Suprapubic skin (tissue), 4 donors: Measurements from ENCODE around the gene ARHGAP27.
"Not testable (repeated sequence)": the region's sequence is repeated elsewhere in the genome, so short reads cannot be mapped to it uniquely, and the experiment has no call there.

Experiments
- CTCF ChIP-seq, 2 donors: fragments of 200-600 bp in 1 of 2; fragments of 450-650 bp in 1 of 2; sonication (generic) in 1 of 2; IDR thresholded peaks; one replicate each; pipeline ENCODE4 v1.5.1; 2016 to 2019; ENCODE audit warnings: antibody characterized with exemption in 2 of 2, mild to moderate bottlenecking in 1 of 2, moderate library complexity in 1 of 2
- EP300 ChIP-seq: sonication (generic); formaldehyde crosslinking; IDR thresholded peaks from one replicate; pipeline ENCODE4 v1.6.1; 2017; ENCODE audit warnings: antibody characterized with exemption
- POLR2A ChIP-seq, 2 donors: fragments of 450-650 bp; IDR thresholded peaks; one replicate each; pipeline ENCODE4 v1.6.1; 2017; ENCODE audit warnings: antibody characterized with exemption in 2 of 2, mild to moderate bottlenecking in 2 of 2, moderate library complexity in 2 of 2
- POLR2AphosphoS5 ChIP-seq, 3 donors: sonication (generic); formaldehyde crosslinking; IDR thresholded peaks; one replicate each; pipeline ENCODE4 v1.6.1; 2017; ENCODE audit warnings: antibody characterized with exemption in 3 of 3

GRCh38 chr17:45472249-45472648 lies 39.6 kb upstream of the ARHGAP27 start:
- not testable (repeated sequence) for TF ChIP-seq CTCF (IDR thresholded peaks at IDR 0.05); EP300; POLR2AphosphoS5 (IDR thresholded peaks at IDR 0.05); POLR2A (IDR thresholded peaks at IDR 0.05)
